ENCODE results near the gene MAGI1.

Gene MAGI1

DNA sequence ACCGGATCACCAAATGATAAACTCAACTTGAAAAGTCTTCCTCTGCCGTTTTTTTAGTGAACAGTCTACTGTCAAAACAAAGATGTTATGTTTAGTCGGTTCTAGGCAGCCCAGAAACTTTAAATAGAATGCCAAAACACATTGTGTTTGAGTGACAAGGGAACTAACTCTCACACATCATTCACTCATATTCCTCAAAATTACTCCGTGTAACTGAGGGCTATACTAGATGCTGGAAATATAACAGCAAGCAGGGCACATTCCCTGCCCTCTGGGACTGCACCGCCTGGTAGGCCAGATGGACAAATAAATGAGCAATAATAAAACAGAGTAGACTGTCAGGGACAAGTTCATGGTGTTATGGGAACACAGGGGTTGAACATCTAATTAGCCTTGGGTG lies 251.4 kb downstream of the MAGI1 start:
- DNase-seq = peak in 1 of 2 experiments; percentile 6

- DNase-seq = no peak
Measured at GRCh38 chr3:65786890-65787289, 251.8 kb downstream of the MAGI1 start.

DNA sequence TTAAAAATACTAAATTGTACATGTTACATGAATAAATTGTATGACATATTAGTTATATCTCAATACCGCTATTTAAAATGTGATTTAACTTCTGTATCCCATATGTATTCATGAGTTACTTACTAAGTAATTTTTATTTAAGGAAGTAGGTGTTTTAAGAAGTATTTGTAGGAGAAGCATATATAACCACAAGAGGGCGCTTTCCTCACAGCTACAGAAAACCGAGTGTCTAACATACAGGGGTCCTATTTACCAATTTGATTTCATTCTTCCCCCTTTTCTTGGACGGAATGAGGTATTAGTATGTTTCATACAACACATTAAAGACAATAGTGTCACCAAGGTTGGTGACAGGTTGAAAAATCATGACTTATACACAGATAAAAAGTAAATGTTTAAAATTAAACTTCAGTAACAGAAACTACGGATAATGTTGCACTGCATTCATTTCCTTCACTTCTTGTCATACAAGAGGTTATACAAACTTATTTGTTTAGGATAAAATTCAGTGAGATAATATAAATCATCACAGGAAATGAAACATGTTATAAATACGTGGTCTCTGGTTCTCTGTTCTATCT lies 253.6 kb downstream of the MAGI1 start:
- DNase-seq = peak; percentile 14 to 55

DNA sequence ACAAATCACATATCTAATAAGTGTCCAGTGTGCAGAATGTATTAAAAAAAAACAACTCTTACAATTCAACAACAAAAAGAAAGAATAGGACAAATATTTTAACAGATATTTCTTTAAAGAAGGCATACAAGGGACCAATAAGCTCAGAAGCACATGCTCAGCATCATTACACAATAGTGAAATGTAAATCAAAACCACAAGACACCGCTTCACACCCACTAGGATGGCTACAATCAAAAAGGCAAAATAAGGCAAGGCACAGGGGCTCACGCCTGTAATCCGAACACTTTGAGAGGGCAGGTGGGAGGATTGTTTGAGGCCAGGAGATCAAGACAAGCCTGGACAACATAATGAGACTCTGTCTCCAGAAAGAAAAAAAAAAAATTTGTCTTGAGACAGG lies 255.6 kb downstream of the MAGI1 start:
- no peak for DNase-seq

DNA sequence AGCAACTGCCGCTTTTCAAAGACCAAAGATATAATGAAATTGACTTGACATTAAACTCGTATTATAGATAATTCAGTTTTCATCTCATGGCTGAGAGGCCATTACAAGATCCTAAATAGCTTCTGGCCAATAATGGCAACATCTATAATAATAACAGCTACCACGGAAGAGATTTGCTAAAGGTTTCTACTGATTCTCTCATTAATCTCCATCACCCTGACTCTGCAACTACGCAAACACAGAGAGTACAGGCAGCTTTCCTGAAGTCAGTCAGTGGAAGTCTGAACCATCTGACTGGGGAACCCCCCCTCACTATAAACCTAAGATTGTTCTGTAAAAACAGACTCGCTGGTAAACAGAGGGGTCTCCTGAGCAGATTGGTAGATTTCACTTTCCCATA lies 257.1 kb downstream of the MAGI1 start:
- DNase-seq = no peak

DNA sequence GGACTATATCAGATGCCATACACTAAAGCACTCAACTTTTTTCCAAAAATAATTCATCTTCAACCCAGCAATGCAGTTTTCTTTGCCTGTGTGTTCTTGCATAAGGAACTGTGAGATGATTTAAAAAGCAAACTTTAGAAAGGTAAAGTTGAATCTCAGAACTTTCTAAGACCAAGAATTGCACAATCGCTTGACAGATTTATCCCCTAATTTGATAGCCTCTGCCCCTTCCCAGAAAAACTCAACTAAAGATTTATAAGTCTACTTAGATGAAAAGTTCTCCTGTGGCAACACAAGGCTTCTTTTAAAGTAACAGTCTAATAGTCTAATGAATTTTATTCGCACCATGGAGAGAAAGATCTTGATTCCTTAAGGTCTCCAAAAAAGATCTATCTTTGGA lies 259.3 kb downstream of the MAGI1 start:
- no peak for DNase-seq

GRCh38 chr3:65778968-65779367 lies 259.8 kb downstream of the MAGI1 start:
- no peak for DNase-seq

DNA sequence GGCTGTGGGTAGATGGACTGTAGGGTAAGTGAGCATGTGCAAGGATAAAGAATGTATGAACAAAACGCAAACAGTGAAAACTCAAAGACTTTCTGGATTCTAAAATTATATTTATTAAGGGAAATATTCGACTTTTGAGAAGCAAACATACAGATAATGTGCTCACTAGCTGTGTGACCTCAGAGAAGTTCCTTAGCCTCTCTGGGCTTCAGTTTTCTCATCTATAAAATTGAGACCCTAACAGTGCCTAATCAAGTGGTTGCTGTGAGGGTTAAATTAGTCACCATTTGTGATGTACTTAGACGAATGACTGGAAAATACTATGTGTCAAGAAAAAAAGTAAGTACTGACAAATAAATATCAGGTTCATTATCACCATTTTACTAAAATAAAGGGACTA lies 261.7 kb downstream of the MAGI1 start:
- DNase-seq = no peak

DNA sequence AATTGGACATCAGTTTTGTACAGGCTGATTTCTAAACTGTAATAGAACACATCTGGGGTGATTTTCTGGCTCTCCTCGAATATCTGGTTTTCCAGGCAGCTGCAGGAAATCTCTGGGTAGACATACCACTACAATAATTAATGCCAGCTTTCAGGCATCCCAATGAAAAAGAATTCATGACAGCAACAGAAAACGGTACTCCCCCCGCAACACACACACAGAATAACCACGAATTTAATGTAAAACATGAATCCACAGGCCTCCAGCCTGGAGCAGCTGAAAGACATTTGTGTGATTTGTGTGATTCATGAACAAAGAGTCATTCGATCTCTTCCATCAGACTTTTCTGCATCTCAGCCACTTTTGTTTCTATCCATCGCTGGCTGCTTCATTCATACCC lies 262.2 kb downstream of the MAGI1 start:
- no peak for DNase-seq

DNA sequence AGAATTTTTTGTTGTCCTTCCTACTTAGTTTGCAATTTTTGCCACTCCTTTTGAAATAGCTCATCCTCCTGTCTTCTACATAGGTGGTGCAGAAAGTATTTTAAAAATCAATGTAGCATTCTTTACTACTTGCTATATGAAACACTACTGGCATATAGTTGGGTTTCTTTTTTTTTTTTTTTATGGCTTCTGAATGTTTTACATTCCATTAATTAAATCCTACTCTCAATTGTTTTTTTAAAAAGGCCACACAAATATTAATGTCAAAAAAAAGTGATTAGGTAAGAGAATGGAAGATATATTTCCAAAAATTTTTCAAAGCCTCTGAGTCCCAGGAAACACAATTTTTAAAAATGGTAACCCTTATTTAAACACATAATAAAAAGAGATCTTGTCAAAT lies 262.6 kb downstream of the MAGI1 start:
- DNase-seq = no peak

DNA sequence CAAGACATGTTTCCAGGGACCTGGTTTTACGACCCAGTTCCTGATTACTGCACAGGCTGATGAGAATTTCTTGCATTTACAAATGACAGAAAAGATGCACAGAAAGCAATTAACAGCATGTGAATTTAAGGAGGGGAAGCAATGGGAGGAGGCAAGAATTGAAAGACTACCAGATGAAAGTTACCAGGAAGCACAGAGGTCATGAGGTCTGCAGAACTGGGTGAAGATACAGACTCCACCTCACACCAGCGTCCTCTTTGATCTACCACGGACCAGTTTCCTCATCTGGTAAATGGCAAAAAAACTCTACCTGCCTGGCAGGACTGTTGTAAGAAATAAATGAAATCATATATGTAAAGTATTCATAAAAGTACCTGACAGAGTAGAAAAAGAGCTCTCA lies 266.0 kb downstream of the MAGI1 start:
- no peak for DNase-seq

DNA sequence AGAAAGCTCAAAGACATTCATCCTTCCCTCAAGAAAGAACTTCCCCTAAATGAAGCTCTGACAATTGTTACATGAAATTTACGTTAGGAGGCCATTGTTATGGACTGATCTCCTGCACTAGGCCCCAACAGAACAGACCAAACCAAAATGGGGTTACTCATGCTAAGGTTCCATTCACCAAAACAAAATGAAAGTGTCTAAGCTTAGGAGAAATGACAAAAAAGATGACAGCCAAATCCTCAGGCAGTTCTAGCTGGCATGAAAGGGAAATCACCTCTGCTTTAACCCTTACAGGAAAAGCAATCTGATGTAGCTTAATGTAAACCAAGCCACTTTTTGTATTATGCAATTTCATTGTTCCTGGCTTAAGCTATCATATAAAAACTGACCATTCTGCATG lies 271.2 kb downstream of the MAGI1 start:
- no peak for DNase-seq

- DNase-seq = no peak
Measured at GRCh38 chr3:65762235-65762580, 276.5 kb downstream of the MAGI1 start.

DNA sequence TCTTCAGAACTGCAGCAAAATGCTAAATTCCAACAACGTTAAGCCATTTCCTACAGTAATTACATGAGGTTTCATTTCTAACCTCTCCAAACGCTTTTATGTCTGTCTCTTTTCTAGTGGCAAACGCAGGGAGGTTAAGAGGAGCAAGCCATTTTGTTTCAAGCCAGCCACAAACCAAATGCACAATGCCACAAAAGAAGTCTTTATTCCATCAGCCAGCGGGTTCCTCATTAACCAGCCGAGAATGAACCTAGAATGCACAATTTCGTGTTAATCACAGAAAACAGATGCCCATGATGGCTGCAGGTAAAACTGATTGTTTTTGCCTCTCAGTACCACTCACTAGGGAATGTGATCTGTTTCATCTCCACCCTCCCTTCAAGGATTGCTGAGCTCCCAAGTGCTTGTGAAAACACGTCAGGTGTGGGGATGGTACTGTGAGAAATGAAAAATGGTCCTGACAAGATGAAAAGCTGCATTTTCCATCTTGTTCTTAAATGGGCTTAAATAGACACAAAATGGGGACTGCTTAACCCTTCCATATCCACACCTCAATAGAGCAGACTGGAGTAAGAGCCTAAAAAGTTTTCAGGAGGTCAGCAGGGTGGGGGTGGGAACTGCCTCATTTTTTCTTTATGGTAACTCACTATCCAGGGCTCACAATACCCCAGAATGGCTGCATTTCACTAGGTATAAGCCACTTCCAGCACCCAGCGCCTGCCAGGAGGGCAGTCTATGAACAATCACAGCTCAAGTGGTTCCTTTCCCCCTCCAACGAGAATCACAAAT lies 277.1 kb downstream of the MAGI1 start:
- no peak for DNase-seq

DNA sequence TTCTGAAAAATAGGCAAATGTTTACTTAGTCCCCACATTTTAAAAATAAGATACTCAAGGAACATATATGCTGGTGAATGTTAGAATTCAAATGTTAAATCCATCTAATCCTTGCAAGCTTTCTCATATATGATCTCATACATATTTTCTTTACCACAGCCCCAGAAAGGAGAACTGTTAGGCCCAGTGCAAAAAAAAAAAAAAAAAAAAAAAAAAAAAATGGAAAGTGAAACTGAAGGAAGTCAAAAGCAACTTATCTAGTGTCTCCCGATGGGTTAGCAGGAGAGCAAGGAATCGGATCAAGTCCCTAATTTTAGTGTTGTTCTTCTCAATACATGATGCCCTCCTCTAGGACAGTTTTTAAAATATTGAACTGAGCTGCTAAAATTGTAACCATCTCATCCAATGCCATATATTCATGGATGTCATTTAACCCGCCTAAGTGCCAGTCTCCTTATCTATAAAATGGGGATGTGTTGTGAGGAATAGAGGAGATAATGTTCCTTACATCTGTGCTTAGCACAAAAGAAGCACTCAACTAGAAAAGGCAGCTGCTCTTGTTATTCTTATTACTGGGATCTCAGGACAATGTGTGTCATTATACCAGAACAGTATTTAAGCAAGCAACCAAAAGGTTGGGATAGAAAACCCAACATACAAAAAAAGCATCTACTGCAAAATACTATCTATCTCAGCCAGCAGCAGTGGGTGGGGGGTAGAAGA lies 279.7 kb downstream of the MAGI1 start:
- DNase-seq = peak in 1 of 2 experiments; percentile 33

DNA sequence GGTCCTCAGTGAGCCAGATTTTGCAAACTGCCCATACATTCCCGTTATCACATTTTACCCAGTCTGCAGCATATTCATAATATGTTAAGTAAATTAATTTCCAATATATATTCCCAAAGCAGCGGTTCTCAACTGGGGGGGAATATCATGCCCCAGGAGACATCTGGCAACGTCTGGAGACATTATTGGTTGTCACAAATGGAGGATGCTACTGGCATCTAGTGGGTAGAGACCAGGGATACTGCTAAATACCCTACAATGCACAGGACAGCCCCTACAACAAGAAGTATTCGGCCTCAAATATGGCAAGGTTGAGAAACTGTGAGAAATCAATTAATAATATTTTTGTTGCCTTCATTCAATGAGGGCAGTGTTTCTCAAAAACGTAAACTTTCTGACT lies 280.3 kb downstream of the MAGI1 start:
- DNase-seq = no peak

DNA sequence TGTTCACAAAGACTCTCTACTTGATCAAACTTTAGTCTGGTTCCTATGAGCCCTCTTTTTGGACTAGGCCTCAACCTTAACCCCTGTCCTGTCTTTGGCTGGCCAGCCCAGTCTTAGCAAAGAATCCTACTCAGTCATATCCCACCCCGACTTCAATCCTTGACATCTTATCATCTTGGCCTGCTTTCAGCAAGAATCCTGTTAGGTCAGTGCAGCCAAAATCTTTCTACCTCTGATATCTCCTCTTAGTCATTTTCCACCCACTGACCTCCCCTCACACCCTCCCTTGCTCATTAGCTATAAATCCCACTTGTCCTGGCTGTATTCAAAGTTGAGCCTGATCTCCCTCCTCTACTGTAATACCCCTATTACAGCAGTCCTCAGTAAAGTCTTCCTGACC lies 286.1 kb downstream of the MAGI1 start:
- DNase-seq = no peak

DNA sequence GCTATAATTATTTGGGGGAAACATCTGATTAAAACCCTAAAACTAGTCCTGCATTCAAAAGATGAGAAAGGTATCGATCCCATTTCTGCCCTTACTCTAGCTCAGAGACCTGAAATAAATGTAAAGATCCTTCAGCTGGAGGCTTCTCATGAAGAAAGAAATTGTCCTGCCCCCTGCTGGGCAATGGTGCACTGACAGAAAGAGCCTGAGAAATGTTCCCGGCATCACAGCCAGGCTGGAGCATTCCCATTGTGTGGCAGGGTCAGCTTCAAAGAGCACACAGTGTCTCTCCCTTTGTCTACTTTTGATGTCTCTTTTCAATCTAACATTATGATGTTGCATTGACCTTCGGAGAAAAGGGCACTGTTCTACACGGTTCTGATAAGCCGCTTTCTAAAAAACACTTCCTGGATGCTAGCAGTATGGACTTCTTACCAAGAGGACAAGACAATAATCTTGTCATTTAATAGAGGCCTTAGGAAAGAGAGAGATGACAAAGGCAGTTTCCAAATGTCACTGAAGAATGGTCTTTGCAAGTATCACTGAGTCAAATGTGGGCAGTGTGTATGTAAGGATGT lies 287.5 kb downstream of the MAGI1 start:
- peak; percentile 7 to 52 for DNase-seq

DNA sequence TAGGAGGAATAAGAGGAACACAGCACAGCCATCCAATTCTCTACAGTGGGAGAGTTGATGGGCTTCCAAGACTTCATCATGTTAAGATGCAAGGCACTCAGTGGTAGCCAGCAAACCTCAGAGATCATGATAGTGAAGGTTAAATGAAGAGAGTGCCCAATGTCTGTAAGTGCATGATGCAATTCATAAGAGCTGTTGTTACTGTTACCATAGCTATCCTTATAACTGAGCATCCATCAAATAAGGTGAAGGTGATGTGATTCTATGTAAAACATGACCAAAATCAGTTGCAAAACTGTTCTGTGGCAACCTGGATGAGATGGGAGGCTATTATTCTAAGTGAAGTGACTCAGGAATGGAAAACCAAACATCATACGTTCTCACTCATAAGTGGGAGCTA lies 289.7 kb downstream of the MAGI1 start:
- DNase-seq = no peak

- DNase-seq = no peak
Measured at GRCh38 chr3:65748326-65748725, 290.4 kb downstream of the MAGI1 start.

DNA sequence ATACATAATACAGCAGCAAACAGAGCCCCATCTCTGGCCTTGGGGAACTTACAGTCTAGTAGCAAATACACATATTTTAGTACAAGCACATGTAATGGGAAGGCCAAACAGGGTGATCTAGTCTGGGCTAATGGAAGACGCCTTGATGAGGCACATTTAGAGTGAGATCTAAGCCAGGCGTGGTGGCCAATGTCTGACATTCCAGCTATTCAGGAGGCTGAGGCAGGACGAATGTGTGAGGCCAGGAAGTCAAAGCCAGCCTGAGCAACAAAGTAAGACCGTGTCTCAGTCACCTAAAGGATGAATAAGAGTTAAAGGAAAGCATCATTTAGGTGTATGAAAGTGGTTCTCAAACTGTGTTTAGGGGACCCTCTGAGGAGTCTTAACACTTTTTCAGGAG lies 291.9 kb downstream of the MAGI1 start:
- no peak for DNase-seq

GRCh38 chr3:65745306-65745705 lies 293.4 kb downstream of the MAGI1 start:
- no peak for DNase-seq

GRCh38 chr3:65742914-65743313 lies 295.8 kb downstream of the MAGI1 start:
- no peak for DNase-seq

- no peak for DNase-seq
Measured at GRCh38 chr3:65741540-65741939, 297.2 kb downstream of the MAGI1 start.
